ENCODE results near the gene TMEM187. TPM values are rescaled to one million over a fixed set of nuclear protein-coding genes. Genes with fewer than 3 reads are reported as not detected.

TMEM187 gene
- total and polyA plus RNA-seq, 11 donors = 3.2 to 11.4 (median 7.2) TPM

- no peak for DNase-seq
- H3K9me3 ChIP-seq = no peaks in the 10 kb centered on the region
- H3K27ac ChIP-seq = peak overlapping the region; percentile 92 to 100 (median 96)
- no peak for ATAC-seq
- H3K36me3 ChIP-seq = peaks cover 0 to 17% (median 0%) of the 10 kb centered on the region in 9 donors
- TF ChIP-seq CTCF (IDR thresholded peaks at IDR 0.05) (no peak), POLR2A (IDR thresholded peaks at IDR 0.05) (no peak)
- 88 to 94% (median 91%) methylated on average over 4 of the region's 4 CpGs for WGBS, 4 donors
- H3K27me3 ChIP-seq = peaks cover 0 to 31% (median 0%) of the 10 kb centered on the region in 9 donors
- H3K4me1 ChIP-seq = peaks cover 0 to 78% (median 29%) of the 10 kb centered on the region in 12 donors
- intact Hi-C loops (cut with DNase I) = loop anchor here in 4 of 10 donors (5.0 to 10.0 kb wide), 3 partner anchors 131 to 201 kb away; partner anchors contain the start of genes IDH3G (in 3 of the 4), SSR4 (in 3 of the 4), ABCD1 (in 1 of the 4) and BCAP31 (in 1 of the 4)
- peak overlapping the region in 10 of 12 donors; percentile 19 to 82 (median 44) for H3K4me3 ChIP-seq
These were observed 47.2 kb upstream of the TMEM187 start for GRCh38 chrX:153925387-153925738.

DNA sequence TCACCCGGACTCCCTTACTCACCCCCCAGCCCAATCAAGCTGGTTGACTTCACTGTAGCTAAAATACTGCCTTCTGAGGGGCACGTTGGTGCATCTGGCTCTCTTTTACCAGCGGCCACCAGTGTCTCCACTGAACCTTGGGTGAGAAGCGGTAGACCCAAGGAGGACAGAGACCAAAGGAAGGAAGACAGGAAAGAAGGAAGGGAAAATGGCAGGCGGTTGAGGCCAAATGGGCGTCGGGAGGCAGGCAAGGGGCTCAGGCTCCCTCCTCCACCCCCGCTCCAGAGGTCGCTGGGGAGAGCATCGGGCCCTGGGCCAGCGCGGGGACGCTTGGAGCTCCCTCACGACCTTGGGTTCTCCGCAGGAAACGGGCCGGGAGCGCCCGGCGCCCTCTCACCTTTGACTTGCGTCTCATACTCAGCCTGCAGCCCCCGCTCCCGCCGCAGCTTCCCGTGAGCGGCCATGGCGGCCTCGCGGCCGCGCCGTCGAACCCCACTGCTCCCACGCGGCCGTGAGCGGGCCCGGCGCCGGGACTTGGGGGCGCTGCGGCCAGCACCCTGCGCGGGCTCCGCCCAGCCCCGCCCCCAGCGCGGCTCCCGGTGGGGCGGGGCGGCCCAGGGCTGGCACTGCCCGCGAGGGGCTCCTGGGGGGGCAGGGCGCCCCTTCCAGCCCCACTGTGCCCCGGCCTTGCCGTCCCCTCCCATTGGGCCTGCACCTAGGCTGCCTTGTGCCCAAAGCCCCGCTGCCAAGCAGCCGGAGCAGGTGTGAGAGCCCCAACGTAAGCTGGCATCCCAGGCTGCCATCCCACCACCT, 46.6 kb upstream of the TMEM187 start, which contains the start of gene ARHGAP4:
Gene ARHGAP4 (minus strand): TSS at position 526 of the 813 bp plus-strand sequence. CDS start 62 bp downstream, at position 464.
- Histone ChIP-seq H3K36me3 (peaks cover 0 to 17% (median 0%) of the 10 kb centered on the region in 9 donors), H3K27ac (peak within 1 kb of the TSS; percentile 92 to 100 (median 96)), H3K9me3 (no peaks in the 10 kb centered on the region), H3K4me1 (peaks cover 0 to 76% (median 26%) of the 10 kb centered on the region in 12 donors), H3K27me3 (peaks cover 0 to 26% (median 0%) of the 10 kb centered on the region in 9 donors), H3K4me3 (peak within 1 kb of the TSS in 10 of 12 donors; percentile 57 to 82 (median 64))
- 12 to 48% (median 30%) methylated on average over 9 to 59 of the region's 59 CpGs for WGBS, 4 donors
- TF ChIP-seq POLR2A (IDR thresholded peaks at IDR 0.05) (no peak), CTCF (IDR thresholded peaks at IDR 0.05) (no peak)
- ATAC-seq (no peak), DNase-seq (no peak)
- intact Hi-C loops (cut with DNase I) = loop anchor here in 4 of 10 donors (5.0 to 10.0 kb wide), 3 partner anchors 131 to 201 kb away; partner anchors contain the start of genes IDH3G (in 3 of the 4), SSR4 (in 3 of the 4), ABCD1 (in 1 of the 4) and BCAP31 (in 1 of the 4)

DNA sequence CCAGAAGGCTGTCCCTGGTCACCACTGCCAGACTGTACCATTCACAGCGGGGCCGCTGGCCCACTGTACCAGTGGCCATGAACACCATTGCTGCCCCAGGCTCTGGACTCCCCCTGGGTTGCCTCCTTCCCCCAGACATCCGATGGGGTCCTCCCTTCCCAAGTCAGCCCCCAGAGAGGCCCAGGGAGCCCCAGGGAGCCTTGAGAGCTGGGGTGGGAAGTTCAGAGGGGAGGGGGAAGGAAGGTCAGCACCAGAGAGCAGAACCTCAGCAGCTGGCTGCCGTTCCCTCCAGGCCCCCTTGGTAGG, 46.0 kb upstream of the TMEM187 start:
- no peak for ATAC-seq
- Histone ChIP-seq H3K4me3 (peak overlapping the region in 10 of 12 donors; percentile 17 to 82 (median 51)), H3K9me3 (no peaks in the 10 kb centered on the region), H3K27ac (peak overlapping the region; percentile 92 to 100 (median 96)), H3K36me3 (peaks cover 0 to 23% (median 4%) of the 10 kb centered on the region in 9 donors), H3K4me1 (peaks cover 0 to 71% (median 25%) of the 10 kb centered on the region in 12 donors), H3K27me3 (peaks cover 0 to 20% (median 0%) of the 10 kb centered on the region in 9 donors)
- no peak for TF ChIP-seq POLR2A (IDR thresholded peaks at IDR 0.05)
- no peak for TF ChIP-seq CTCF (IDR thresholded peaks at IDR 0.05)
- no peak for DNase-seq
- intact Hi-C loops (cut with DNase I) = loop anchor here in 4 of 10 donors (5.0 to 10.0 kb wide), 3 partner anchors 132 to 202 kb away; partner anchors contain the start of genes IDH3G (in 3 of the 4), SSR4 (in 3 of the 4), ABCD1 (in 1 of the 4) and BCAP31 (in 1 of the 4)
- 20 to 51% (median 37%) methylated on average over 1 to 4 of the region's 4 CpGs for WGBS, 4 donors

All from heart left ventricle (tissue), 16 donors.